Uterus (tissue), 2 donors: ENCODE measurements around the gene KCNAB1.

Source experiments
- CTCF ChIP-seq, 4 experiments: fragments of 200-600 bp in 2 of 4; fragments of 450-650 bp in 2 of 4; sonication (generic) in 2 of 4; IDR thresholded peaks; one replicate each; pipeline ENCODE4 v1.5.1; 2016 to 2019; ENCODE audit warnings: antibody characterized with exemption in 4 of 4, mild to moderate bottlenecking in 2 of 4, moderate library complexity in 1 of 4
- POLR2A ChIP-seq, 2 donors: fragments of 450-650 bp; IDR thresholded peaks; one replicate each; pipeline ENCODE4 v1.6.1; 2016; ENCODE audit warnings: antibody characterized with exemption in 2 of 2, mild to moderate bottlenecking in 1 of 2, moderate library complexity in 1 of 2

- TF ChIP-seq CTCF (IDR thresholded peaks at IDR 0.05) (no peak), POLR2A (IDR thresholded peaks at IDR 0.05) (no peak)
Measured at GRCh38 chr3:156483002-156483401, 362.6 kb downstream of the KCNAB1 start.
